Measurements from ENCODE around the gene CD86.

CD86 gene

GRCh38 chr3:122063908-122064307 lies 8.7 kb downstream of the CD86 start:
- no peak for DNase-seq

DNA sequence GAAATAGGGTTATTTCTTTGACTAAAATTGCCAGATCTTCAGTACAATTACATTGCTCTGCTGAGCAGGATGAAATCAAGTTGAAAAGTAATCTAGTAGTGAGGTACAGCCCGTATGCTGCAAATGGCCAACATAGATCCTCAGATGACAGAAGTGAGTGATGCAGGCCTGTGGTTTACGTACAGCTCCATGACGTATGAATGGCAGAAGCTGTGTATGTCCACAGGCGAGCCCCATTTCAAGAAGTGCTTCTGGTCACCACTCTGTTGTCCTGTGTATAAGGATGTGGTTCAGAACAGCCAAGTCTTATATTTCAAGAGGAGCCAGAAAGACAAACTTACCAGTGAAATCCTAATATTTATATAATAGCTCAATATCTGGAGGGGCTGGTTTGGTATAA lies 9.2 kb downstream of the CD86 start:
- no peak for DNase-seq

- no peak for DNase-seq
Measured at GRCh38 chr3:122066331-122067213, 11.4 kb downstream of the CD86 start.

GRCh38 chr3:122067214-122067550 lies 12.0 kb downstream of the CD86 start:
- no peak for DNase-seq

DNA sequence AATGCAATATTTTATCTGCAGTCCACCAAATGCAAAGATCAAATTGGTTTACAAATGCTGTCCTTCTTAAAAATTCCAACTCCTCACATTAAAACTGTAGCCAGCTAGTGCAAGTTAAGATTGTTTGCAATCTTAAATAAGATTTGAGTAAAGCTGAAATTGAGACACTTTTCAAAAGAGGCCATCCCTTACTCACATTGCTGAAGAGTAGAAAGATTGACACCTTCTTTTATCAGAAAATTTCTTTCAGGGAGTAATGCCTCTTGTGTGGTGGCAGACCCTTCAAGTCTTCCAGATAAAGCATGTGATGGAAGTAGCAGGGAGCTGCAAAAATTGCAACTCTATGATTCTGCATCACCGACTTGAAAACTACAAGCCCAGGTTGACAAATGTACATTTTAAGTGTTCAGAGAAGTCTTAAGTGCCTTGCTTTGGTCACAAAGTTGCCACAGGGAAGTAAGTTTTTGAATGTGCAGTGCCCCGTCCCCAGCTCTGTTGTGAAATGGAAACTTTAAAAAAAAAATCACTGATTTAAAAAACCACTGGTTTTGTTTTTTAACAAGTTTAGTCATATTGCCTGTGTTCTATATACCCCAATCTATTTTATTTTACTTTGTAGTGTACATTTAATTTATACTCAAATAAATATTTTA lies 12.6 kb downstream of the CD86 start:
- no peak for DNase-seq

DNA sequence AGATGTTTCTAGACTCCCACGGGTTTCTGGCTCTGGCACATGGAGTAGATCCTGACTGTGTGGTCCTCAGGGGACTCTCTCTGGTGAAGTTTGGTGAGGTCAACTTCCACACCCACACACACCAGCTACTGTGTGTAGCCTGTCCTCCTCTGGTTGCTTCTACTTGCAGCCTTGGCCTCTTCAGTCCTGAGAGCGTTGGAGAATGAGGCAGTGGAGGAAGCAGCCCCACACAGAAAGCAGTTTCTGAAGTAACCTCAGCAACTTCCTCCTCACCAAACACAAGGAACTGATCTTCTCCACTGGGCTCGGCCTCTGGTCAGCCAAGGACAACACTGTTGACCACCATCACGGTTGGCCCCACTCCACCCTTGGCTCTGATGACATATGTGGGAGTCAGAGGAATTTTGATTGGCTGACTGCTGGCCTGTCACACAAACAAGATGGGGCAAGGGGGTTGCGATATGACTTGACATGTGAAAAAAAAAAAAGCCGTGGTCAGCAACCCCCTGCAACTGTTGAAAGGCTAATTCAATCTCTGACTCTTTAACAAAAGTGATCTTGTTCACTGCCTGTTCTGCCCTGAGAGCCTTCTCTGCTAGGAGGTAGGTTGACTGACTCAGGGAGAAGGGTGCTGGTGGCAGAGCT lies 19.6 kb downstream of the CD86 start:
- no peak for DNase-seq

DNA sequence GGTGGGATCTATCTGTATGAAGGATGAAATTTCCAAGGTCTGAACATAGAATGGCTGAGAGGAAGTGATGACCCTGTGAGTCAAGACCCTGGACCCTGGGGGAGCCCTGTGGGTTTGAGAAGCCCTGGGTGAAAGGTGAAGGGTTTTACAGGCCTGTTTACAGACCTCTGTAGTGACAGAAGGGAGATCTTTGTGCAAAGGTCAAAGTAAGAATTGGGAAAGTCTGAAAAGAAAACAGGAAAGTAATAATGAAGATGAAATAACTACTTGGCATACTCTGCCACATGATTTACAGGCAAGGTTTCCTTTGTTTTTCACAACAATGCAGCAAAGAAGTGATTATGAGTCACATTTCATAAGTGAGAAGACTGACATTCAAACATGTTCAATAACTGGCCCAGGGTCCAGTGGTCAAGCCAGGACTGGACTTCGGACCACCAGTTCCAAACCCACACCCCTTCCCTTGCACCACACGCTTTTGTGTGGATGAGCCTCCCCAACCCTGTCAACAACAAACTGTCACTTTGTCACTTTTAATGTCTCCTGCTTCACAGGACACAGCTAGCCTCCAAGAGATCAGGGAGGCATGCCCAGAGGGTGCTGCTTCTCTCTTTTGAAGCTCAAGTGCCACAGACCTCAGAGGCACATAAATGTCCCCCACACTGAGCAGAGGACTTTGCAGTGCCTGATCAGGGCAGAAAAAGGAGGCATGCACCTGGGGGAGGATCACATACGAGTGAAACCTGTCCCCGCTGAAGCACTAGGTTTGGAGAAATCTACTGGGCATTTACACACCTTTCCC lies 21.5 kb downstream of the CD86 start:
- no peak for DNase-seq

DNA sequence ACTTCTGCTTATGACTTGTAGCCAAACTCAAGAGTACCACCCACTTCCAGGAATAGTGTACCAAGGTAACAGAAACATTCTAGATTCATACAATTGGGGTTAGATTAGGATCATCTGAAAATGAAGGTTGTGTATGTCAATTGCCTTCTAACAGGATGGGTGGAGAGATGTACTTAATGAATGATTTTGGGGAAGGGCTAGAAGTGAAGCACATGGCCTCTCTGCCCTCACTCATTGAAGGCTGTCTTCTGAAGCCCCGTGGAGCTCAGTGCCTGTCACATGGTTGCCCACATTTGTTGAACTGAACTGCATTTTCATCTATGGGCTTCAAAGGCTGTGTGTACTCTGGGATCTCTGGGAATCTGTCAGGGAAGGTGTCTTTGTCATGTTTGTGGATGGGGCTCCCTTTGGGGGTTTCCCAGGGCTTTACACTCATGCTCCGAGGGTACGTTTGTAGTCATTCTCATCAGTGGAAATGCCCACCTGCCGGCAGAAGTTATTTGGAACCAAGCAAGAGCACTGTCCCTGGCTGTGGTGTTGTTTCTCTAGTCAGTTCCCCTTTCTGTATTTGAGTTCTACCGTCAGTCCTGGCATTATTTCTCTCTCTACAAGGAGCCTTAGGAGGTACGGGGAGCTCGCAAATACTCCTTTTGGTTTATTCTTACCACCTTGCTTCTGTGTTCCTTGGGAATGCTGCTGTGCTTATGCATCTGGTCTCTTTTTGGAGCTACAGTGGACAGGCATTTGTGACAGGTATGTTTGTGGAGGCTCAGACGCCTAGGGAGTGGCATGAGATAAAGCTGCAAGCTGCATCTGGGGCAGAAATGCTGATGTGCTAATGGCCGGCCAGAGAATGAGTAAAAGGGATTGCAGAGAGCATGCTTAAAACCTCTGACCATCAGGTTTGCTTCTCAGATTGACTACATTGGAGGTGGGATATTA lies 22.4 kb downstream of the CD86 start:
- DNase-seq = no peak

DNA sequence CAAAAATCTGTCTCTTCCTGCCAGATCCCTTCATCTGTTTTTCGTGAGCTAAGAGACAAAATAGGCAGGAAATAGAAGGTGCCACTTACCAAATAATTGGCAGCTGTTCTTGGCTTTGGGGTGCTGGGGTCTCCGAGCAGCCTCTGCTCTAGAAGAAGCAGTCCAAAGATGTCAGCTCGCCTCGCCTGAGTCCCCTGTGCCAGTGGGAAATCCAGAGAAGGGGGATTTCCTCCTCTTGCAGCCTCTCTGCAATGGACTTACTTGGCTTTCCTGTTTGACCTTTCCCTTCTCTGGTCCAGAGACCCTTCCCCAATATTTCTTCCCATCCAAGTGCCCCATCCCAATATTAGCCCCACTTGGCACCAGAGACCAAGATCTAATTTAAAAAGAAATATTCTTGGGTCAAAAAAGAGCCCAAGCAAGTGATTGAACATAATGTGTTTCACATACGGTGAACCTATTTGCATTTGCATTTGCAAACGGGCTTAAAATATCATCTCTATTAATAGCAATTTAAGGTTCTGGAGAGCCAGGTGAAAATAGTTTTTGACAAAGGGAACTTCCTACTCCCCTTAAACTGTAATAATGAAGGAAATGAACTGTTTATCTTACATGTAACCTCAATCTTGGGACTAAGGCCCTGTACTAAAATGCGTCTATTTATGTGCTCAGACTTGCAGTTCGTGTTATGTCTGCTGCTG lies 23.2 kb downstream of the CD86 start:
- no peak for DNase-seq

GRCh38 chr3:122079524-122080206 lies 24.5 kb downstream of the CD86 start:
- DNase-seq = no peak

- no peak for DNase-seq
Measured at GRCh38 chr3:122080207-122080587, 25.0 kb downstream of the CD86 start.

GRCh38 chr3:122081543-122082247 lies 26.5 kb downstream of the CD86 start:
- DNase-seq = no peak

DNA sequence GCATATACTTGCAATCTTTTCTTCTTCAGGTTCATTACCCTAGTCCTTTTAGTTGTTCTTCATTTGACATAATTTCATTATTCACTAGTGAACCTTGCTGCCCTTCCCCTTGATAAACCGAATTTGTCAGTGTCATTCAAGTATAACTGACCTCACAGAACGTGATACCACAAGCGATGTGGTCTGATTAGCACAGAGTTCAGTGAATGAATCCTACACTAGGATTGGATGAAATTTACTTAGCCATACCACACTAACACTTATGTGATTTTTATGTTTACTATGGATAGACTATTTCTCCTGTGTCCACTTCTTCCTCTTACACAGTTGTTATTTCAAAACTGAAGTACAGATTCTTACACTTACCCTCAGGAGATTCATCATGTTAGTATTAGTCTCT lies 27.2 kb downstream of the CD86 start:
- no peak for DNase-seq

- no peak for DNase-seq
Measured at GRCh38 chr3:122084799-122085198, 29.6 kb downstream of the CD86 start.

GRCh38 chr3:122085673-122086072 lies 30.5 kb downstream of the CD86 start:
- DNase-seq = no peak

GRCh38 chr3:122088531-122088930 lies 33.4 kb downstream of the CD86 start:
- DNase-seq = no peak

- no peak for DNase-seq
Measured at GRCh38 chr3:122091602-122092295, 36.6 kb downstream of the CD86 start.

DNA sequence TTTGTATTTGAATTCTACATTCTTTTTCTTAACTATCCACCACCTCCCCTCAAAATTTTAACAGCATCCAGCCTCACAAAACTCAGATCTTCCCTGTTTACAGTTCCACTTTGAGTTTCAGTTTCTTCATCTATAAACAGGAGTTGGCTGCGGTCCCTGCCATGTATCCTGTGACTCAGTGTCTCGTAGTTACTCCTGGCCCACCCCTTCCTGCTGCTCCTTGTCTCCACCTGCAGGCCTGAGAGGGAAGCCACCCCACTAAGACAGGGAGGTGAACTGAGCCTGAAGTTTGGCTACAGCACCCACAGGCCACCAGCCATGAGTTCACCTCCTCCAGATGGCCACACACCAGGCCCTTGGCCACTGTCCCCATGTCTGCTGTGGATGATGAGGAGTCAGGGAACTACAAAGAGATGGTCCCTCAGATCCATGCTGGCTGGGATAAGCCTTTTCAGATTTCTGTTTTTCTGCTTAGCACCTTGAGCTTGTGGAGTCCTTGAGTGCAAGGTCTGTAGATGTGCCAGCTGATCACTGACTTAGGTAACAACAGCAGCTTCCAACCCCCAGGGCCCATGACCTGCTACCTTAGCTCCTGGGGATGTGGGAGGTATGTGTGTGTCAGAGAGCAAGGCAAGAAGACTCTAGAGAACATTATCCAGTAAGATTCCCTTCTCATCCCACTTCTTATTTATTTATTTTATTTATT lies 37.5 kb downstream of the CD86 start:
- DNase-seq = no peak

DNA sequence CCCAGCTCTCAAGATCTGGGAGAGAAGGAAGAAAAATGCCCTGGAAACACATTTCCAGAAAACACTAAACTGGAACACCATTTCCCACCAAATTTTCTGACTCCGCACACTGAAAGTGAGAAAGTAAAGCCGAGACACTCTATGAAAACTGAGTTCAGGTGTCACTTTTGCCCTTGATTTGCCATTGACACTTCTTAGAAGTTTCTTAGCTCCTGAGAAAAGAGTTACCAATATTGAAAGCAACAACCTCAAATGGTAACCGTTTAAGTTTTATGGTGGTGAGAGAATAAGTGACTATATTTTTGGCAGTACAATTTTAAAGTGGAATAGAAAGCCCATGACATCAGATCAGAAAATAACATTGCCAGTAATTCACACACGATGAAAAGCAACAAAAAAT lies 39.0 kb downstream of the CD86 start:
- DNase-seq = no peak

All from NCI-H2171 (cell line).